DOHH2 (cell line): ENCODE data around the gene COL23A1.

Source experiments
- CTCF ChIP-seq: fragments of 200-600 bp; sonication (generic); IDR thresholded peaks from one replicate; pipeline ENCODE4 v1.5.1; 2014; ENCODE audit warnings: antibody characterized with exemption, mild to moderate bottlenecking, low read depth, low read length; ENCODE audit not compliant: poor library complexity, severe bottlenecking
- EZH2phosphoT487 ChIP-seq: fragments of 200-600 bp; sonication (generic); IDR thresholded peaks from 2 replicates; pipeline ENCODE4 v1.6.1; 2017; ENCODE audit warnings: borderline replicate concordance, mild to moderate bottlenecking, antibody characterized with exemption, low read length, moderate library complexity, mixed read lengths

- TF ChIP-seq CTCF: no peak
- TF ChIP-seq EZH2phosphoT487: no peak
Measured at GRCh38 chr5:178336889-178337288, 253.3 kb downstream of the COL23A1 start.
